Measurements from ENCODE around the gene TMEM150A. TPM values are rescaled to one million over a fixed set of nuclear protein-coding genes. Genes with fewer than 3 reads are reported as not detected.
A peak's percentile ranks its signal among the peaks of the same experiment; 100 is the strongest.

TMEM150A gene
- total and polyA plus RNA-seq, 2 of the 13 experiments (the other 11 are each of a cell fraction or from before 2014, with no cell fraction given) = 30.1 to 70.4 TPM

- TF ChIP-seq ZNF282 (IDR thresholded peaks at IDR 0.05; ENCODE audit: partially characterized antibody) = no peak
- TF ChIP-seq SIX4 (CRISPR knock-in tag; IDR thresholded peaks at IDR 0.05) = no peak
- 0 out of 2 replicates have a peak, but pooled peaks have one; percentile 77 for TF ChIP-seq MTF1 (CRISPR knock-in tag; IDR thresholded peaks at IDR 0.05)
- peak; percentile 83 for TF ChIP-seq ADNP (CRISPR knock-in tag; IDR thresholded peaks at IDR 0.05)
- peak; percentile 48 for TF ChIP-seq NR2C2 (CRISPR knock-in tag; IDR thresholded peaks at IDR 0.05; ENCODE audit: borderline replicate concordance)
- no peak for TF ChIP-seq SP2 (CRISPR knock-in tag; IDR thresholded peaks at IDR 0.05)
- no peak; the same call in 1 of the 2 replicates for TF ChIP-seq AHR (CRISPR knock-in tag; IDR thresholded peaks at IDR 0.05)
- TF ChIP-seq ZNF251 (CRISPR knock-in tag; IDR thresholded peaks at IDR 0.05) = no peak
- TF ChIP-seq PAF1 (CRISPR knock-in tag; IDR thresholded peaks at IDR 0.05) = 0 out of 2 replicates have a peak, but pooled peaks have one; percentile 70
- peak; percentile 86; the same call in 1 of the 2 replicates for TF ChIP-seq MEIS2 (CRISPR knock-in tag; IDR thresholded peaks at IDR 0.05)
- TF ChIP-seq HNRNPL (IDR thresholded peaks at IDR 0.05; ENCODE audit: low read depth, low read length) = peak; percentile 91
- TF ChIP-seq, protein P1, sequence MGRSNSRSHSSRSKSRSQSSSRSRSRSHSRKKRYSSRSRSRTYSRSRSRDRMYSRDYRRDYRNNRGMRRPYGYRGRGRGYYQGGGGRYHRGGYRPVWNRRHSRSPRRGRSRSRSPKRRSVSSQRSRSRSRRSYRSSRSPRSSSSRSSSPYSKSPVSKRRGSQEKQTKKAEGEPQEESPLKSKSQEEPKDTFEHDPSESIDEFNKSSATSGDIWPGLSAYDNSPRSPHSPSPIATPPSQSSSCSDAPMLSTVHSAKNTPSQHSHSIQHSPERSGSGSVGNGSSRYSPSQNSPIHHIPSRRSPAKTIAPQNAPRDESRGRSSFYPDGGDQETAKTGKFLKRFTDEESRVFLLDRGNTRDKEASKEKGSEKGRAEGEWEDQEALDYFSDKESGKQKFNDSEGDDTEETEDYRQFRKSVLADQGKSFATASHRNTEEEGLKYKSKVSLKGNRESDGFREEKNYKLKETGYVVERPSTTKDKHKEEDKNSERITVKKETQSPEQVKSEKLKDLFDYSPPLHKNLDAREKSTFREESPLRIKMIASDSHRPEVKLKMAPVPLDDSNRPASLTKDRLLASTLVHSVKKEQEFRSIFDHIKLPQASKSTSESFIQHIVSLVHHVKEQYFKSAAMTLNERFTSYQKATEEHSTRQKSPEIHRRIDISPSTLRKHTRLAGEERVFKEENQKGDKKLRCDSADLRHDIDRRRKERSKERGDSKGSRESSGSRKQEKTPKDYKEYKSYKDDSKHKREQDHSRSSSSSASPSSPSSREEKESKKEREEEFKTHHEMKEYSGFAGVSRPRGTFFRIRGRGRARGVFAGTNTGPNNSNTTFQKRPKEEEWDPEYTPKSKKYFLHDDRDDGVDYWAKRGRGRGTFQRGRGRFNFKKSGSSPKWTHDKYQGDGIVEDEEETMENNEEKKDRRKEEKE (IDR thresholded peaks at IDR 0.05) = no peak
- no peak for TF ChIP-seq SETDB1 (CRISPR knock-in tag; IDR thresholded peaks at IDR 0.05; ENCODE audit: borderline replicate concordance)
- TF ChIP-seq GATAD2A (CRISPR knock-in tag; IDR thresholded peaks at IDR 0.05) = peak; percentile 68; the same call in 1 of the 2 replicates
- TF ChIP-seq ZNF20 (CRISPR knock-in tag; IDR thresholded peaks at IDR 0.05) = no peak; the same call in 1 of the 2 replicates
- TF ChIP-seq, protein P2, sequence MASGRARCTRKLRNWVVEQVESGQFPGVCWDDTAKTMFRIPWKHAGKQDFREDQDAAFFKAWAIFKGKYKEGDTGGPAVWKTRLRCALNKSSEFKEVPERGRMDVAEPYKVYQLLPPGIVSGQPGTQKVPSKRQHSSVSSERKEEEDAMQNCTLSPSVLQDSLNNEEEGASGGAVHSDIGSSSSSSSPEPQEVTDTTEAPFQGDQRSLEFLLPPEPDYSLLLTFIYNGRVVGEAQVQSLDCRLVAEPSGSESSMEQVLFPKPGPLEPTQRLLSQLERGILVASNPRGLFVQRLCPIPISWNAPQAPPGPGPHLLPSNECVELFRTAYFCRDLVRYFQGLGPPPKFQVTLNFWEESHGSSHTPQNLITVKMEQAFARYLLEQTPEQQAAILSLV (CRISPR knock-in tag; IDR thresholded peaks at IDR 0.05; ENCODE audit: borderline replicate concordance) = 0 out of 2 replicates have a peak, but pooled peaks have one; percentile 66
- no peak for TF ChIP-seq SYNCRIP (IDR thresholded peaks at IDR 0.05; ENCODE audit: insufficient read depth, low read depth, low read length)
- peak; percentile 87 for TF ChIP-seq SP5 (CRISPR knock-in tag; IDR thresholded peaks at IDR 0.05; ENCODE audit: borderline replicate concordance, low read depth)
- TF ChIP-seq ZNF432 (CRISPR knock-in tag; IDR thresholded peaks at IDR 0.05; ENCODE audit: borderline replicate concordance) = no peak
- no peak; the same call in none of the 2 replicates for TF ChIP-seq MTERF4 (CRISPR knock-in tag; IDR thresholded peaks at IDR 0.05)
- peak; percentile 83; the same call in 1 of the 2 replicates for TF ChIP-seq ZNF510 (CRISPR knock-in tag; IDR thresholded peaks at IDR 0.05; ENCODE audit: low read depth)
- TF ChIP-seq KLF12 (CRISPR knock-in tag; IDR thresholded peaks at IDR 0.05; ENCODE audit: borderline replicate concordance) = peak; percentile 90; the same call in 1 of the 2 replicates
- no peak for TF ChIP-seq STAG1 (CRISPR knock-in tag; IDR thresholded peaks at IDR 0.05)
- TF ChIP-seq ZNF75D (CRISPR knock-in tag; IDR thresholded peaks at IDR 0.05; ENCODE audit: borderline replicate concordance) = no peak
- no peak for TF ChIP-seq PBX2 (CRISPR knock-in tag; IDR thresholded peaks at IDR 0.05)
- no peak for TF ChIP-seq ATM (IDR thresholded peaks at IDR 0.05; ENCODE audit: borderline replicate concordance)
- peak; percentile 7; the same call in 1 of the 2 replicates for TF ChIP-seq ZNF33A (CRISPR knock-in tag; IDR thresholded peaks at IDR 0.05; ENCODE audit: borderline replicate concordance)
Measured at GRCh38 chr2:85584354-85584856, 18.1 kb downstream of the TMEM150A start, which contains the start of gene VAMP5 (continued).
